SK-N-SH treated with all-trans-retinoic acid at 6 μM for 48 hours (cell line): Measurements from ENCODE around the gene PCDH15.

Experiments
- GLIS3 ChIP-seq: fragments of 250-450 bp; sonication (Bioruptor Pico); IDR thresholded peaks from 2 replicates; pipeline ENCODE4 v1.5.0; 2020; ENCODE audit warnings: mild to moderate bottlenecking, moderate library complexity
- RARB ChIP-seq: fragments of 250-450 bp; sonication (Bioruptor Pico); IDR thresholded peaks from 2 replicates; pipeline ENCODE4 v1.8.0; 2021; ENCODE audit warnings: mild to moderate bottlenecking, moderate library complexity
- TOX ChIP-seq: fragments of 250-450 bp; sonication (Bioruptor Pico); IDR thresholded peaks from 2 replicates; pipeline ENCODE4 v1.8.0; 2021; ENCODE audit warnings: mild to moderate bottlenecking, moderate library complexity, borderline replicate concordance
- ZNF8 ChIP-seq: fragments of 450-650 bp; formaldehyde crosslinking; IDR thresholded peaks from 2 replicates; pipeline ENCODE4 v1.5.0; 2020; ENCODE audit warnings: mild to moderate bottlenecking, moderate library complexity

GRCh38 chr10:54797636-54798321, 3.3 kb downstream of the PCDH15 start:
- no peak for TF ChIP-seq GLIS3 (CRISPR knock-in tag)
- no peak for TF ChIP-seq ZNF8 (CRISPR knock-in tag)
- no peak for TF ChIP-seq TOX
- no peak for TF ChIP-seq RARB (CRISPR knock-in tag)
